HEK293 (cell line): ENCODE results near the gene ZNF710.

Experiments
- REPIN1 ChIP-seq: fragments of 450-650 bp; formaldehyde crosslinking; IDR thresholded peaks from 2 replicates; pipeline ENCODE4 v1.5.1; 2017; ENCODE audit warnings: missing biosample characterization, missing genetic modification characterization, low read depth
- ZNF133 ChIP-seq: fragments of 450-650 bp; formaldehyde crosslinking; IDR thresholded peaks from 2 replicates; pipeline ENCODE4 v1.5.1; 2016; ENCODE audit warnings: missing biosample characterization, missing genetic modification characterization
- ZNF558 ChIP-seq: fragments of 450-650 bp; formaldehyde crosslinking; IDR thresholded peaks from 2 replicates; pipeline ENCODE4 v1.5.1; 2016; ENCODE audit warnings: missing biosample characterization, missing genetic modification characterization
- TF ChIP-seq, protein P1 (sequence below): fragments of 450-650 bp; formaldehyde crosslinking; IDR thresholded peaks from 2 replicates; pipeline ENCODE4 v1.5.1; 2016; ENCODE audit warnings: missing biosample characterization, missing genetic modification characterization

DNA sequence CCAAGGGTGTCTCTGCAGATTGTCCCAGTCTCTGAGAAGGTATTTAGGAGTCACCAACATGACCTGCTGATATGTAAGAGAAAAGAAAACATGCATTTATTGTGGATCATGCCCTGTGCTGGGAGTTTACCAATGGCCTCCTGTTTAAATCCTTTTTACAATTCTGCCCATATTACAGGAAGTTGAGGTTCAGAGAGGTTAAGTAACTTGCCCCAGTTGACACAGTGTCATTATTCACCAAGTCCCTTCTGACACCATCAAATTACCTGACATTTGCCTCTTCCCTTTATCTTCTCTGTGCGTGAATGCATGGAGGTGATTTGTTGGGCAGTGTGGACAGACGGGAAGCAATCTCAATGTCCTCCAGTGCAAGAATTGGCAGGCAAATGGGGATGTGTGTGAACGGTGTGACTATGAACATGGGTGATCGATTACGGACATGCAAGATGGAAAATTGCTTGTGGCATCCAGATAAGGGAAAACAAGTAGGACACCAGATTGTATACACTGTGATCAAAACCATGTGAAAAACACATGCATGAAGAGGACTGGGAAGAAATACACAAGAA is 27.3 kb downstream of the ZNF710 start:
- TF ChIP-seq REPIN1, result no peak
- TF ChIP-seq ZNF558 (tag by site-specific recombination), result no peak
- TF ChIP-seq, protein P1, sequence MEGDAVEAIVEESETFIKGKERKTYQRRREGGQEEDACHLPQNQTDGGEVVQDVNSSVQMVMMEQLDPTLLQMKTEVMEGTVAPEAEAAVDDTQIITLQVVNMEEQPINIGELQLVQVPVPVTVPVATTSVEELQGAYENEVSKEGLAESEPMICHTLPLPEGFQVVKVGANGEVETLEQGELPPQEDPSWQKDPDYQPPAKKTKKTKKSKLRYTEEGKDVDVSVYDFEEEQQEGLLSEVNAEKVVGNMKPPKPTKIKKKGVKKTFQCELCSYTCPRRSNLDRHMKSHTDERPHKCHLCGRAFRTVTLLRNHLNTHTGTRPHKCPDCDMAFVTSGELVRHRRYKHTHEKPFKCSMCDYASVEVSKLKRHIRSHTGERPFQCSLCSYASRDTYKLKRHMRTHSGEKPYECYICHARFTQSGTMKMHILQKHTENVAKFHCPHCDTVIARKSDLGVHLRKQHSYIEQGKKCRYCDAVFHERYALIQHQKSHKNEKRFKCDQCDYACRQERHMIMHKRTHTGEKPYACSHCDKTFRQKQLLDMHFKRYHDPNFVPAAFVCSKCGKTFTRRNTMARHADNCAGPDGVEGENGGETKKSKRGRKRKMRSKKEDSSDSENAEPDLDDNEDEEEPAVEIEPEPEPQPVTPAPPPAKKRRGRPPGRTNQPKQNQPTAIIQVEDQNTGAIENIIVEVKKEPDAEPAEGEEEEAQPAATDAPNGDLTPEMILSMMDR (tag by site-specific recombination), result no peak
- no peak for TF ChIP-seq ZNF133 (tag by site-specific recombination)
